ENCODE data around the gene ASGR1. TPM values are rescaled to one million over a fixed set of nuclear protein-coding genes. Genes with fewer than 3 reads are reported as not detected.
"Not testable (repeated sequence)": the region's sequence is repeated elsewhere in the genome, so short reads cannot be mapped to it uniquely, and the experiment has no call there.

ASGR1 gene
- total and polyA plus RNA-seq, 7 experiments from 2014 or later: 0.79 to 11.9 (median 1.3) TPM; not detected in 3

GRCh38 chr17:7158424-7158823, 20.7 kb downstream of the ASGR1 start:
- H3K9me3 Mint-ChIP-seq; H3K27ac ChIP-seq (ENCODE audit: low read depth, low read length); DNase-seq; CTCF ChIA-PET; H3K36me3 Mint-ChIP-seq; H3K4me1 ChIP-seq (ENCODE audit: control insufficient read depth in 2 of 2, insufficient read depth in 2 of 2, low read length in 2 of 2); intact Hi-C loops (cut with micrococcal nuclease); H3K4me1 Mint-ChIP-seq; H3K36me3 ChIP-seq (ENCODE audit: control insufficient read depth in 2 of 3, insufficient read depth in 3 of 3, low read length in 3 of 3); ATAC-seq; H3K4me3 ChIP-seq (ENCODE audit: low read length); H3K9me3 ChIP-seq (ENCODE audit: control insufficient read depth in 2 of 3, low read length in 3 of 3); H3K4me3 Mint-ChIP-seq; H3K27me3 ChIP-seq (ENCODE audit: control insufficient read depth in 2 of 2, insufficient read depth in 2 of 2, low read length in 2 of 2): not testable (repeated sequence)
- POLR2A ChIA-PET: interaction anchor here (0.6 kb wide), 1 partner anchor 353 kb away, joined by 7 read pairs; no protein-coding TSS in a partner anchor
- Mint-ChIP-seq H3K27ac (peak overlapping the region in 1 of 9 donors; percentile 2), H3K27me3 (peaks cover 0 to 31% (median 16%) of the 10 kb centered on the region in 5 donors)

DNA sequence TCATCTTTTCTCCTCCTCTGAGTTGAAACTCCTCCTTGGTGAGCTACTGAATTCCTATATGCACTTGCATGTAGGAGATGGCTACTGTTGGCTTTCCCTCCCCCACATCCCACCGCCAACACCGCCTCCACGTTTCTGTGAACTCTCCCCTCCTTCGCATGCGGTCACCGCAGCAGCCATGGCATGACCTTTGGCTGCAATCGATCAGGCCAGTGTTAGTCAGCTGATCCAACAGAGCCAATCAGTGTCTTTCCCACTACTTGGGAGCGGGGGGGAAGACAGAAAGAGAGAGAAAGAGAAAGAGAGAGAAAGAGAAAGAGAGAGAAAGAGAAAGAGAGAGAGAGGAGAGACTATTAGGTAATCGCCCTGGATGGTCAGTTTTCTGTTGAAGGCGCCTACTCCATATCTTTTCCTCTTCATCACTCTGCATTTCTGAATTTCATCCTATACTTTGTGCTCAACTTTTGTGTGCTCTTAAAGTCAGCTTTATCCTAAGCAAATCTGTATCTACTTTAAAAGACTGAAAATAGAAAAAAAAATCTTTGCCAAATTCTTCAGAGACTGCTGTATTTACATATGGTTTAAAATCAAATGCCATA, 22.7 kb downstream of the ASGR1 start:
- Mint-ChIP-seq H3K4me3 (no peak overlapping the region), H3K27me3 (peaks cover 0 to 42% (median 20%) of the 10 kb centered on the region in 5 donors), H3K36me3 (no peaks in the 10 kb centered on the region), H3K27ac (peak overlapping the region in 1 of 9 donors; percentile 73), H3K9me3 (no peaks in the 10 kb centered on the region), H3K4me1 (peaks cover 0 to 3% (median 0%) of the 10 kb centered on the region in 7 donors)
- DNase-seq (no peak), ATAC-seq (no peak)
- no peaks in the 10 kb centered on the region for H3K27me3 ChIP-seq (ENCODE audit: control insufficient read depth in 2 of 2, insufficient read depth in 2 of 2, low read length in 2 of 2)
- intact Hi-C loops (cut with micrococcal nuclease): no loop called here
- H3K36me3 ChIP-seq (ENCODE audit: control insufficient read depth in 2 of 3, insufficient read depth in 3 of 3, low read length in 3 of 3): no peaks in the 10 kb centered on the region
- no peaks in the 10 kb centered on the region for H3K9me3 ChIP-seq (ENCODE audit: control insufficient read depth in 2 of 3, low read length in 3 of 3)
- CTCF ChIA-PET: interaction anchor here (1.1 kb wide), 1 partner anchor 19 kb away, joined by 3 read pairs; no protein-coding TSS in a partner anchor
- no peaks in the 10 kb centered on the region for H3K4me1 ChIP-seq (ENCODE audit: control insufficient read depth in 2 of 2, insufficient read depth in 2 of 2, low read length in 2 of 2)
- H3K4me3 ChIP-seq (ENCODE audit: low read length): no peak overlapping the region
- no peak overlapping the region for H3K27ac ChIP-seq (ENCODE audit: low read depth, low read length)
- POLR2A ChIA-PET: no interaction called here

GRCh38 chr17:7147772-7148171, 31.4 kb downstream of the ASGR1 start:
- no peak overlapping the region for H3K4me3 Mint-ChIP-seq
- no peak overlapping the region for H3K27ac Mint-ChIP-seq
- ATAC-seq (no peak), DNase-seq (no peak)
- Histone ChIP-seq H3K4me3 (ENCODE audit: low read length) (no peak overlapping the region), H3K27ac (ENCODE audit: low read depth, low read length) (no peak overlapping the region), H3K9me3 (ENCODE audit: control insufficient read depth in 2 of 3, low read length in 3 of 3) (no peaks in the 10 kb centered on the region), H3K27me3 (ENCODE audit: control insufficient read depth in 2 of 2, insufficient read depth in 2 of 2, low read length in 2 of 2) (no peaks in the 10 kb centered on the region), H3K36me3 (ENCODE audit: control insufficient read depth in 2 of 3, insufficient read depth in 3 of 3, low read length in 3 of 3) (no peaks in the 10 kb centered on the region), H3K4me1 (ENCODE audit: control insufficient read depth in 2 of 2, insufficient read depth in 2 of 2, low read length in 2 of 2) (no peaks in the 10 kb centered on the region)
- H3K9me3 Mint-ChIP-seq: no peaks in the 10 kb centered on the region
- peaks cover 0 to 11% (median 0%) of the 10 kb centered on the region in 5 donors for H3K27me3 Mint-ChIP-seq
- intact Hi-C loops (cut with micrococcal nuclease): no loop called here
- no peaks in the 10 kb centered on the region for H3K36me3 Mint-ChIP-seq
- ChIA-PET POLR2A (no interaction called here), CTCF (interaction anchor here (1.0 kb wide), 1 partner anchor 29 kb away, joined by 4 read pairs; no protein-coding TSS in a partner anchor)
- H3K4me1 Mint-ChIP-seq: no peaks in the 10 kb centered on the region

GRCh38 chr17:7146115-7146514, 33.1 kb downstream of the ASGR1 start:
- no peak for DNase-seq
- no peak overlapping the region for H3K4me3 Mint-ChIP-seq
- ChIA-PET POLR2A (interaction anchor here (0.6 kb wide), 1 partner anchor 459 kb away, joined by 5 read pairs; no protein-coding TSS in a partner anchor), CTCF (no interaction called here)
- no peaks in the 10 kb centered on the region for H3K9me3 Mint-ChIP-seq
- H3K9me3 ChIP-seq (ENCODE audit: control insufficient read depth in 2 of 3, low read length in 3 of 3): no peaks in the 10 kb centered on the region
- no peak overlapping the region for H3K27ac Mint-ChIP-seq
- no peak overlapping the region for H3K4me3 ChIP-seq (ENCODE audit: low read length)
- H3K36me3 Mint-ChIP-seq: no peaks in the 10 kb centered on the region
- H3K27ac ChIP-seq (ENCODE audit: low read depth, low read length): no peak overlapping the region
- ATAC-seq: no peak
- H3K4me1 ChIP-seq (ENCODE audit: control insufficient read depth in 2 of 2, insufficient read depth in 2 of 2, low read length in 2 of 2): no peaks in the 10 kb centered on the region
- H3K4me1 Mint-ChIP-seq: no peaks in the 10 kb centered on the region
- no peaks in the 10 kb centered on the region for H3K36me3 ChIP-seq (ENCODE audit: control insufficient read depth in 2 of 3, insufficient read depth in 3 of 3, low read length in 3 of 3)
- intact Hi-C loops (cut with micrococcal nuclease): no loop called here
- peaks cover 0 to 3% (median 0%) of the 10 kb centered on the region in 5 donors for H3K27me3 Mint-ChIP-seq
- no peaks in the 10 kb centered on the region for H3K27me3 ChIP-seq (ENCODE audit: control insufficient read depth in 2 of 2, insufficient read depth in 2 of 2, low read length in 2 of 2)

DNA sequence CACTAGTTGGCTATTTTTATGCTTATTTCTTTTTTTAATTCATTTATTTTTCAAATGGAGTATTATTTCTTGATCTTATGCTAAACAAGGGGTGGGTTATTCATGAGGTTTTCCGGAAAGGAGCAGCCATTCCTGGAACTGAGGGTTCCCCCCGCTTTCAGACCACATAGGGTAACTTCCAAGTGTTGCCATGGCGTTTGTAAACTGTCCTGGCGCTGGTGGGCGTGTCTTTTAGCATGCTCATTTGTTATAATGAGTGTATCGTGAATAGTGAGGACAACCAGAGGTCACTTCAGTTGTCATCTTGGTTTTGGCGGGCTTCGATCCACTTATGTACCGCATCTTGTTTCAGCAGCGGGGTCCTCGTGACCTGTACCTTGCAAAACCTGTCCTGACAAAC, 35.0 kb downstream of the ASGR1 start:
- Mint-ChIP-seq H3K9me3 (no peaks in the 10 kb centered on the region), H3K4me3 (no peak overlapping the region), H3K36me3 (no peaks in the 10 kb centered on the region), H3K27ac (no peak overlapping the region), H3K4me1 (no peaks in the 10 kb centered on the region), H3K27me3 (peaks cover 0 to 5% (median 4%) of the 10 kb centered on the region in 5 donors)
- DNase-seq: no peak
- H3K4me3 ChIP-seq (ENCODE audit: low read length): no peak overlapping the region
- no peaks in the 10 kb centered on the region for H3K9me3 ChIP-seq (ENCODE audit: control insufficient read depth in 2 of 3, low read length in 3 of 3)
- H3K36me3 ChIP-seq (ENCODE audit: control insufficient read depth in 2 of 3, insufficient read depth in 3 of 3, low read length in 3 of 3): no peaks in the 10 kb centered on the region
- intact Hi-C loops (cut with micrococcal nuclease): no loop called here
- ChIA-PET POLR2A (no interaction called here), CTCF (interaction anchor here (0.6 to 1.0 kb wide), 2 partner anchors 9 to 140 kb away, joined by 3 read pairs; no protein-coding TSS in a partner anchor)
- no peaks in the 10 kb centered on the region for H3K27me3 ChIP-seq (ENCODE audit: control insufficient read depth in 2 of 2, insufficient read depth in 2 of 2, low read length in 2 of 2)
- no peaks in the 10 kb centered on the region for H3K4me1 ChIP-seq (ENCODE audit: control insufficient read depth in 2 of 2, insufficient read depth in 2 of 2, low read length in 2 of 2)
- ATAC-seq: no peak
- H3K27ac ChIP-seq (ENCODE audit: low read depth, low read length): no peak overlapping the region

- H3K4me1 ChIP-seq (ENCODE audit: control insufficient read depth in 2 of 2, insufficient read depth in 2 of 2, low read length in 2 of 2): no peaks in the 10 kb centered on the region
- no peaks in the 10 kb centered on the region for H3K36me3 Mint-ChIP-seq
Measured at GRCh38 chr17:7141824-7142223, 37.3 kb downstream of the ASGR1 start.

More at GRCh38 chr17:7141824-7142223, 37.3 kb downstream of the ASGR1 start:
- Histone ChIP-seq H3K27ac (ENCODE audit: low read depth, low read length) (no peak overlapping the region), H3K36me3 (ENCODE audit: control insufficient read depth in 2 of 3, insufficient read depth in 3 of 3, low read length in 3 of 3) (no peaks in the 10 kb centered on the region), H3K4me3 (ENCODE audit: low read length) (no peak overlapping the region), H3K9me3 (ENCODE audit: control insufficient read depth in 2 of 3, low read length in 3 of 3) (no peaks in the 10 kb centered on the region), H3K27me3 (ENCODE audit: control insufficient read depth in 2 of 2, insufficient read depth in 2 of 2, low read length in 2 of 2) (no peaks in the 10 kb centered on the region)
- Mint-ChIP-seq H3K27me3 (peaks cover 0 to 16% (median 6%) of the 10 kb centered on the region in 5 donors), H3K27ac (no peak overlapping the region), H3K4me3 (no peak overlapping the region), H3K4me1 (no peaks in the 10 kb centered on the region), H3K9me3 (no peaks in the 10 kb centered on the region)
- no peak for ATAC-seq
- DNase-seq: no peak
- POLR2A ChIA-PET: interaction anchor here (1.1 kb wide), 1 partner anchor 100 kb away, joined by 4 read pairs; no protein-coding TSS in a partner anchor
- CTCF ChIA-PET: interaction anchor here (1.9 to 10.3 kb wide), 2 partner anchors 91 to 97 kb away, joined by 5 to 145 read pairs; partner anchors contain the start of gene SLC16A11
- intact Hi-C loops (cut with micrococcal nuclease): no loop called here

Measured in naive thymus-derived CD4-positive, alpha-beta T cell (primary cell).